CD14-positive monocyte (primary cell): Measurements from ENCODE around the gene RRP12. TPM values are rescaled to one million over a fixed set of nuclear protein-coding genes. Genes with fewer than 3 reads are reported as not detected.

Source experiments
- DNase-seq, 3 donors: peaks; one replicate each; pipeline ENCODE4 v3.0.0-alpha.2; 2011 to 2022
- H2AFZ ChIP-seq: 2 replicates; pipeline ENCODE4 v1.6.0; 2012; ENCODE audit warnings: mild to moderate bottlenecking, low read depth, low read length, inconsistent platforms; ENCODE audit not compliant: insufficient read depth, poor library complexity, severe bottlenecking
- H3K27ac ChIP-seq, 2 donors: 1 replicate in 1 of 2; 2 replicates in 1 of 2; pipeline ENCODE4 v1.5.1; 2012 to 2013; ENCODE audit warnings: low read length in 2 of 2, control low read depth in 1 of 2, inconsistent platforms in 1 of 2, low read depth in 1 of 2, mild to moderate bottlenecking in 1 of 2
- H3K27me3 ChIP-seq, 2 donors: one replicate each; pipeline versions ENCODE4 v1.6.0 to v1.6.1; 2011 to 2013; ENCODE audit warnings: low read length in 2 of 2; ENCODE audit not compliant: control insufficient read depth in 2 of 2, insufficient read depth in 2 of 2
- H3K36me3 ChIP-seq, 2 donors: replicated peaks in 1 of 2; 1 replicate in 1 of 2; 2 replicates in 1 of 2; pipeline versions ENCODE4 v1.5.1 to v1.6.1; 2012 to 2013; ENCODE audit warnings: low read length in 2 of 2, control low read depth in 1 of 2, inconsistent platforms in 1 of 2, mild to moderate bottlenecking in 1 of 2; ENCODE audit not compliant: insufficient read depth in 2 of 2, control insufficient read depth in 1 of 2
- H3K4me1 ChIP-seq, 2 donors: 1 replicate in 1 of 2; 2 replicates in 1 of 2; pipeline versions ENCODE4 v1.5.1 to v1.6.1; 2012 to 2013; ENCODE audit warnings: low read length in 2 of 2, control low read depth in 1 of 2, inconsistent platforms in 1 of 2, mild to moderate bottlenecking in 1 of 2, moderate library complexity in 1 of 2; ENCODE audit not compliant: insufficient read depth in 2 of 2, control insufficient read depth in 1 of 2
- H3K4me2 ChIP-seq: replicated peaks from 2 replicates; pipeline ENCODE3; 2012; ENCODE audit warnings: low read length, moderate library complexity, mild to moderate bottlenecking; ENCODE audit not compliant: poor library complexity, severe bottlenecking; ENCODE audit errors: extremely low read depth
- H3K4me3 ChIP-seq, 3 experiments: fragments of 200-600 bp in 1 of 3; sonication (generic) in 1 of 3; replicated peaks in 1 of 3; 1 replicate in 2 of 3; 2 replicates in 1 of 3; pipeline ENCODE4 v1.5.1; 2011 to 2013; ENCODE audit warnings: low read length in 3 of 3, mild to moderate bottlenecking in 3 of 3, control low read depth in 2 of 3, low read depth in 2 of 3, inconsistent platforms in 1 of 3, moderate library complexity in 1 of 3
- H3K79me2 ChIP-seq: 2 replicates; pipeline ENCODE4 v1.6.0; 2012; ENCODE audit warnings: mild to moderate bottlenecking, control low read depth, inconsistent platforms, low read length, moderate library complexity; ENCODE audit not compliant: insufficient read depth
- H3K9ac ChIP-seq: 2 replicates; pipeline ENCODE4 v1.6.0; 2017; ENCODE audit warnings: low read length, mild to moderate bottlenecking; ENCODE audit not compliant: insufficient read depth, poor library complexity, severe bottlenecking
- H3K9me3 ChIP-seq, 2 donors: replicated peaks in 1 of 2; 1 replicate in 1 of 2; 2 replicates in 1 of 2; pipeline versions ENCODE4 v1.5.1 to v1.6.1; 2012 to 2013; ENCODE audit warnings: low read length in 2 of 2, control low read depth in 1 of 2; ENCODE audit not compliant: control insufficient read depth in 1 of 2, insufficient read depth in 1 of 2
- H4K20me1 ChIP-seq: 2 replicates; pipeline ENCODE4 v1.6.0; 2012; ENCODE audit warnings: mild to moderate bottlenecking, low read length, control low read depth, moderate library complexity; ENCODE audit not compliant: insufficient read depth
- H3K27ac Mint-ChIP-seq, 7 donors: one replicate each; pipeline ENCODE4 v1.8.0; 2020; ENCODE audit warnings: mild to moderate bottlenecking in 7 of 7, mixed read lengths in 7 of 7, moderate library complexity in 6 of 7, inconsistent platforms in 2 of 7
- H3K27me3 Mint-ChIP-seq, 3 donors: one replicate each; pipeline ENCODE4 v1.8.0; 2021 to 2022; ENCODE audit warnings: low read depth in 3 of 3, mild to moderate bottlenecking in 3 of 3, mixed read lengths in 3 of 3, moderate library complexity in 3 of 3, inconsistent platforms in 1 of 3
- H3K36me3 Mint-ChIP-seq, 2 donors: one replicate each; pipeline ENCODE4 v1.8.0; 2020; ENCODE audit warnings: mixed read lengths in 2 of 2, inconsistent platforms in 1 of 2, mild to moderate bottlenecking in 1 of 2
- H3K4me1 Mint-ChIP-seq: one replicate; pipeline ENCODE4 v1.8.0; 2020; ENCODE audit warnings: mild to moderate bottlenecking, mixed read lengths
- H3K4me3 Mint-ChIP-seq, 2 donors: one replicate each; pipeline ENCODE4 v1.8.0; 2020; ENCODE audit warnings: mild to moderate bottlenecking in 2 of 2, mixed read lengths in 2 of 2, moderate library complexity in 1 of 2
- H3K9me3 Mint-ChIP-seq, 7 donors: one replicate each; pipeline ENCODE4 v1.8.0; 2020 to 2022; ENCODE audit warnings: mixed read lengths in 7 of 7, mild to moderate bottlenecking in 6 of 7, moderate library complexity in 6 of 7, inconsistent platforms in 2 of 7
- CTCF ChIP-seq: fragments of 200-600 bp; IDR thresholded peaks from one replicate; pipeline ENCODE4 v1.8.0; 2022; ENCODE audit warnings: antibody characterized with exemption, mild to moderate bottlenecking
- WGBS: methylation state at CpG from one replicate; pipeline ENCODE4 v1.1.5; 2013; ENCODE audit warnings: missing lambda C conversion rate; ENCODE audit not compliant: insufficient coverage; 5-methylcytosine and 5-hydroxymethylcytosine counted together
- intact Hi-C, 2 donors: fragments of 100-400 bp; cut with micrococcal nuclease; formaldehyde crosslinking; loops; one replicate each; pipeline versions ENCODE4 v1.15.0 to v1.15.1; 2023
- polyA plus RNA-seq, 3 donors: library from polyadenylated mRNA; depleted of rRNA in 1 of 3; unstranded in 2 of 3; stranded (reverse) in 1 of 3; fragments of 300-500 nt in 2 of 3; fragments of >200 nt in 1 of 3; fragmentation: Illumina TruSeq in 2 of 3; gene quantifications; 1 replicate in 2 of 3; 2 replicates in 1 of 3; pipeline ENCODE4 v1.2.3, GENCODE V29; 2012 to 2021

The RRP12 gene
- polyA plus RNA-seq, 3 donors, result 31.0 to 98.7 (median 44.3) TPM

GRCh38 chr10:97444212-97444611, 43.1 kb upstream of the RRP12 start:
- WGBS, result no CpG with 5 or more reads among the region's 1 CpG
- H3K36me3 ChIP-seq, result peaks cover 30 to 42% of the 10 kb centered on the region in 2 donors
- no peak overlapping the region for H3K9ac ChIP-seq
- no peaks in the 10 kb centered on the region for H3K9me3 ChIP-seq
- H3K79me2 ChIP-seq, result peaks cover 69% of the 10 kb centered on the region
- peaks cover 19 to 26% of the 10 kb centered on the region in 2 donors for H3K4me1 ChIP-seq
- H3K4me3 Mint-ChIP-seq, result no peak overlapping the region
- no peaks in the 10 kb centered on the region for H3K27me3 Mint-ChIP-seq
- no peaks in the 10 kb centered on the region for H3K27me3 ChIP-seq
- no peak for DNase-seq
- H3K9me3 Mint-ChIP-seq, result no peaks in the 10 kb centered on the region
- intact Hi-C loops, result loop anchor here in 1 of 2 donors (10.0 kb wide), 1 partner anchor 51 kb away; the partner anchor contains the start of genes MMS19 and UBTD1
- no peak overlapping the region for H3K4me2 ChIP-seq
- H4K20me1 ChIP-seq, result peaks cover 4% of the 10 kb centered on the region
- no peak overlapping the region for H3K27ac ChIP-seq
- H2AFZ ChIP-seq, result no peak overlapping the region
- peaks cover 17 to 38% of the 10 kb centered on the region in 2 donors for H3K36me3 Mint-ChIP-seq
- H3K27ac Mint-ChIP-seq, result peak overlapping the region in 1 of 7 donors; percentile 1
- peaks cover 31% of the 10 kb centered on the region for H3K4me1 Mint-ChIP-seq
- H3K4me3 ChIP-seq, result no peak overlapping the region
- TF ChIP-seq CTCF, result no peak

DNA sequence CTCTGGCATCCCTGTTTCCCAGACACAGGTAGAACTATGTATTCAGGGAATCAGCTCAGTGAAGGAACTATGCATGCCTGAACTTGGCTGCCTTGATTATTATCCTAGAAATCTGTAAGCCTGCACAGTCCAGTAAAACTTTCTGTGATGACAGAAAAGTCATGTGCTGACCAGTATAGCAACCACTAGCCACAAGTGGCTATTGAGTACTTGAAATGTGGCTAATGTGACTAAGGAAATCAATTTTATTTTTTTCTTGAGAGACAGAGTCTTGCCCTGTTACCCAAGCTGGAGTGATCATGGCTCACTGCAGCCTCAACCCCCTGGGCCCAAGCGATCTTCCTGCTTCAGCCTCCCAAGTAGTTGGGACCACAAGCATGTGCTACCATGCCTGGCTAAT, 41.1 kb upstream of the RRP12 start:
- H3K4me3 Mint-ChIP-seq, result no peak overlapping the region
- WGBS, result 100% methylated on average over 1 of the region's 1 CpG
- no peaks in the 10 kb centered on the region for H3K27me3 ChIP-seq
- no peaks in the 10 kb centered on the region for H3K9me3 ChIP-seq
- H3K79me2 ChIP-seq, result peaks cover 50% of the 10 kb centered on the region
- H3K4me3 ChIP-seq, result no peak overlapping the region
- no peak for DNase-seq
- H3K36me3 ChIP-seq, result peaks cover 40 to 61% of the 10 kb centered on the region in 2 donors
- H3K36me3 Mint-ChIP-seq, result peaks cover 32 to 55% of the 10 kb centered on the region in 2 donors
- H3K27ac Mint-ChIP-seq, result no peak overlapping the region
- no peak overlapping the region for H3K4me2 ChIP-seq
- H3K4me1 Mint-ChIP-seq, result peaks cover 21% of the 10 kb centered on the region
- H4K20me1 ChIP-seq, result peaks cover 4% of the 10 kb centered on the region
- H2AFZ ChIP-seq, result no peak overlapping the region
- H3K4me1 ChIP-seq, result peaks cover 19 to 24% of the 10 kb centered on the region in 2 donors
- no peak overlapping the region for H3K27ac ChIP-seq
- H3K9me3 Mint-ChIP-seq, result no peaks in the 10 kb centered on the region
- intact Hi-C loops, result loop anchor here (2.0 to 10.0 kb wide), 2 partner anchors 13 to 53 kb away; partner anchors contain the start of genes MMS19 (in 1 of the 2) and UBTD1 (in 1 of the 2)
- no peak overlapping the region for H3K9ac ChIP-seq
- no peak for TF ChIP-seq CTCF
- H3K27me3 Mint-ChIP-seq, result no peaks in the 10 kb centered on the region
